Smooth muscle cell of the coronary artery (primary cell): ENCODE measurements around the gene CABP4. TPM values are rescaled to one million over a fixed set of nuclear protein-coding genes. Genes with fewer than 3 reads are reported as not detected.

Experiments used
- total RNA-seq: library from RNA; depleted of rRNA; stranded (reverse); fragments of >200 nt; gene quantifications from 2 replicates; pipeline ENCODE4 v1.2.3, GENCODE V29; 2014; ENCODE audit warnings: low replicate concordance

The CABP4 gene
- total RNA-seq, result not detected in 2 replicates

DNA sequence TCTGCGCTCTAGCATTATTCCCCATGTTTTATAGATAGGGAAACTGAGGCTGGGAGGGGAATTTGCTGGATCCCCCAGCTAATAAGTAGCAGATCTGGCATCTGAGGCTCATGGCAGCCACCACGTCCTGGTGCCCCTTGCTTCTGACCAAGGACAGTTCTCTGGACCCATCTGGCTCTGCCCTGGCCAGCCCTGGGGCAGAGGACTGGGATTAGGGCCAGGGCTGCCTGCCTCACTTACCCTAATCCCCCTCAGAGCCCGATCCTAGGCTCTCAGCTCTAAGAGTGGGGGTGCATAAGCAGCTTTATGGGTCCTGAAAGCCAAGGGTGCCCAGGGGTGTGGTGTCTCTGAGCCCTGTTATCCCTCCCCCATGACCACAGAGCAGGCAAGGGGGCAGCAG lies at the start of gene CABP4:
Gene CABP4, plus strand, starts transcription at position 301 of the 400 bp plus-strand sequence. Its CDS starts 70 bp downstream, at position 371.

DNA sequence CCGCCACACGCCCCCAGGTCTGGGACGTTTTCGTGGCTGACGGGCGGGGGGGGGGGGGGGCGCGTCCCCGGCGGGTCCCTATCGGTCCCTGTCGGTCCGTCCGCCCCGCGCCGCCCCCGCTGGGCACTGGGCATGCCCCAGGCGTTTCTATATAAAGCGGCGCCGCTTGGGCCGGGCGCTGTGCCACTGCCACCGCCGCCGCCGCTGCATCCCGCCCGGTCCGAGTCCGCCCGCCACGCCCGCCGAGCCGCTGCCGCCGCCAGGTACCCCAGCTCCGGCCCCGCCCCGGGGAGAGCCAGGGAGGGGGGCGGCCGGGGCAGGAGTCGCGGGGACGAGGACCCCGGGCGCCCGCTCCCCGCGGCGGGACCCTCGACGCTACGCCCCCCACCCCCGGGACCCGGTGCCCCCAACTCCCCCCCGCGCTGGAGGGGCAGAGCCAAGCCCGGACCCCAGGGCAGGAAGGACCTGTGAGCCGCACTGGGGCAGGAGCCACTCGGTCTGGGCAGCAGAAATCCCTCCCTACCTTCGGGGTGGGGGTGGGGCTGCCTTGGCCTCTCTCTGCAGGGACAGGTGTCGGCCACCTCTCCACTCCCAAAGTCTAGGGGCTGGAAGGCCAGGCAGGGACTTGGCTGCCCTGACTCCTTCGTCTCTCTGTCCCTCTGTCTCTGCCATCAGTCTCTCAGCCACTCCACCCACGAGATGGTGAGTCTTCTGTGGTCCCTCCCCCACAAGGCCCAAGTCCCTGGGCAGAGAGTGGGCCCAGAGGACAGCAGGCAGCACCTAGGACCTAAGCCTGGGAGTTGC lies 39.5 kb upstream of the CABP4 start, which contains the start of gene CARNS1:
Gene CARNS1, plus strand, starts transcription at position 178 of the 804 bp plus-strand sequence. Its CDS starts 522 bp downstream, at position 700.

DNA sequence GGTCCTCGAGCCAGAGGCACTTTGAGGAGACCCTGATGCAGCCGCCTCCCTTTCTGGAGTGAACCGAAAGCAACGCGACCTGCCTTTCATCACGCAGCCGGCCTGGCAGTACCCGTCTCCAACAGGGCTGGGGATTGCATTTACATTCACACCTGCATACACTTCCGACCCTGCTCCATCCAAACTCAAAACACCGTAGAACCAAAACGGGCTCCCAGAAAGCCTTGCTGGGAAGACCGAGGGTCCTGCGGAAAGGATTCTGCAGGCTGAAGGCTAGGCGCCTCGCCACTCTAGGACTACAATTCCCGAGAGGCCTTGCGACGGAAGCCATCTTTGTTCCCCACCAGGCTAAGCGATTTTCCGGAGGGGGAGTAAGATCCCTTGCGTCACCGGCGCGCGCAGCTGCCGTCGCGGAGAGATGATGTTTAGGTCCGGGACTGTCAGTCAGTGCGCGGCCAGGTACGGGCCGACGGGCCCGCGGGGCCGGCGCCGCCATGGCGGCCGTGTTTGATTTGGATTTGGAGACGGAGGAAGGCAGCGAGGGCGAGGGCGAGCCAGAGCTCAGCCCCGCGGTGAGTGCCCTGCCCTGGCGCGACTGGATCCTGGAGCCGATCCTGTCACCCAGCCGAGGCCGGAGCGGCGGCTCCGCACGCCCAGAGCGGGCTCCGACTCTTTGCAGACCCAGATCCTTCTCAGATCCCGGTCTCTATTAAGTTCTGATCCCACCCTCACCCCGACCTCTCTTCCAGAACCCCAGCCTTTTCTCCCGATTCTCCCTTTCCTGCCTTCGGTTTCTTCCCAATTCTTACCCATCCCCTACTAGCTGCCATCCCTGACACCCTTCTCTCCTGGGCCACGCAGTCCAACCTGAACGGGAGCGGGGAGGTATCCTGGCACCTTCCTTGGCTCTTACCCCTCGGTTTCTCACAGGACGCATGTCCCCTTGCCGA lies 26.8 kb upstream of the CABP4 start, which contains the start of gene RPS6KB2:
Gene RPS6KB2, plus strand, starts transcription at position 443 of the 950 bp plus-strand sequence. Its CDS starts 52 bp downstream, at position 495.

DNA sequence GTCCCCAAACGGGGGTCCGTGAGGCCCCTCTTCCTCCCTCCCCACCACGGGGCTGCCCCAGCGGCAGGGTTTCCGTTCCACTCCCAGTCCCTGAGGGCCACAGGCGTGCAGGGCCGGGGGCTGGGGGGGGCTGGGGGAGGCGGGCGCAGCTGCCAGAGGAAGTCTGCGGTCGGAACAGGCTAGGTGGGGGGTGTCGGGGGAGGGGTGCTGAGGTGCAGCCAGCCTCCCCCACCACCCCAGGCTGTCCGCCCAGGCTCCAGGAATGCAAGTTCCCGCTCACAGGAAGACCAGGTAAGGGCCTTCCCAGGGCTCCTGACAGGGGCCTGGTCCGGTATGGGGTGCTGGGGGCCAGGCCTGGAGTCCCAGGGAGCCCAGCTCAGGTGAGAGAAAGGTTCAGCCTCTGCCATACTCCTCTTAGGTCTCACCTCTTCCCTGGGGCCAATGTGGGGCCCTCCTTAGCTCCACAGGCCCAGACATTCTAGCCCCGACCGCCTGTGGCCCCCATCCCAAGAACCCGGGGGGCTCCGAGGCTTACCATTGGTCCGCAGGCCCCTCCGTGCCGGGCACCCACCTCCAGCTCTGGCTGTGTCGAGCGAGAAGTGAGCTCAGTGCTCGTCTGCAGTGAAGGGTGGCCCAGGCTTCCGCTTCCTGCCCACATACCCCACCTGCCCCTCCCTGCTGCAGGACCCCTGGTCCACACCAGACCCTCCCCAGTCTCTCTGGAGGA lies 17.9 kb upstream of the CABP4 start, which contains the start of gene PTPRCAP:
Gene PTPRCAP, minus strand, starts transcription at position 601 of the 727 bp plus-strand sequence. Its CDS starts 63 bp downstream, at position 538.

DNA sequence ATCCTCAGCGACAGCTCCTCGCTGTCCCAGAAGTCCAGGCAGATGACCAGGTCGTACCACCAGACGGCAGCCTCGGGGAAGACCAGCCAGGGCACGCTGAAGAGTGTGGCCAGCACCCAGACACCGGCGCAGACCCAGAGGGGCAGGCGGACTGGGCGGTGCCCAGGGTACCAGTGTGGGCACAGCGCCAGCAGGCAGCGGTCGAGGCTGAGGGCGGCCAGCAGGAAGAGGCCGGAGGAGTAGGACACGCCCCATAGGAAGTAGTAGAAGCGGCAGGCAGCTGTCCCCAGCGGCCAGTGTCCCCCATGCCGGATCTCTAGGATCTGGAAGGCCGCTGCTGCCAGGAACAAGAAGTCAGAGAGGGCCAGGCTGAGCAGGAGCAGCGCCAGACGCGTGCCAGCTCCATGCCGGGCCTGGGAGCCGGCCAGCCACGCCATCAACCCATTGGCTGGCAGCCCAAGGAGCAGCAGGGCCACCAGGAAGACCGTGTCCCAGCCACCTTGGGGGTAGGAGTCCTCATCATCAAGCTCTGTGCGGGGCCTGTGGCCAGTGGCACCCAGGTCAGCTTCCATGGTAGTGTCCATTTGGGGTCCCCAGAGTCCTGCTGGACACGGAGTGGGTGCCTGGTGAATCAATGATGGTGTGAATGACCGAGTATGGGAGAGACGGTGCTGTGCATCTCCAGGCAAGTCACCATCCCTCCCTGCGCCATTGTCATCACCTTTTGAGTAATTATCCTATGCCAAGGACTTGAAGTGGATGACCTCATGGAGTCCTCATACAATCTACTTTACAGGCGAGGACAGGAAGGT lies 2.8 kb upstream of the CABP4 start, which contains the start of gene GPR152:
Gene GPR152, minus strand, starts transcription at position 589 of the 812 bp plus-strand sequence. Its CDS starts 5 bp downstream, at position 584.

DNA sequence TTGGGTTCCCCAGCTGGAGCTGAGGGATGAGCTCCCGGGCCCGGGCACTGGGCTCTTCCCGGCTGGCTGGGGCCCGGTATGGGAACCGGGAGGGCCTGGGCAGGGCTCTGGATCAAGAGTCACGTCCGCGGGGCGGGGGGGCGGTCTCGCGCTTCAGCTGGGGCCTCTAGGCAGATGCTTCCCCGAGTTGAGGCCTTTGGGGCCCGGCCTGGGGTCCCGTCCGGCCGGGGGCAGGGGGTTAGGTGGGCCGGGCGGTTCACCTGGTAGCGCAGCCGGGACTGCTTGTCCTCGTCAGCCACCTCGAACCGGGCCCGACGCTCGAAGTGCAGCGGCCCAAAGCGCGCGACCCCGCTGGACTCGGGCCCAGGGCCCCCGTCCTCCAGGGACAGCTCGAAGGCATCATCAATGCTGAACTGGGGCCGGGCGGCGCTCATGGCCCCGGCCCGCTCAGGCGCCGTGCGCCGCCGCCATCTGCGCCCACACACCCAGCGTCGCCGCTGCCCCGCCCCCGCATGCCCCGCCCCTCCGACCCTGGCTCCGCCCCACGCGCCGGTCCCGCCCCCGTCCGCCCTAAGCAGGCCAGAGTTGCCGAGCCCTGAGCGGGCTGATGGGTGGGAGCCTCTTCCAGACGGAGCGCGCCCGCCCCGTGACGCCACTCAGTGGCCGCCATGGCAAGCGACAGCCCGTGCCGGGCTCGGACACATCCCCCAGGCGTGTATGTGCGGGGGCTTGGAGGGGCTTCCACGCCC lies 13.8 kb downstream of the CABP4 start, which contains the start of gene TMEM134:
Gene TMEM134, minus strand, starts transcription at position 493 of the 749 bp plus-strand sequence. Its CDS starts 59 bp downstream, at position 434.

DNA sequence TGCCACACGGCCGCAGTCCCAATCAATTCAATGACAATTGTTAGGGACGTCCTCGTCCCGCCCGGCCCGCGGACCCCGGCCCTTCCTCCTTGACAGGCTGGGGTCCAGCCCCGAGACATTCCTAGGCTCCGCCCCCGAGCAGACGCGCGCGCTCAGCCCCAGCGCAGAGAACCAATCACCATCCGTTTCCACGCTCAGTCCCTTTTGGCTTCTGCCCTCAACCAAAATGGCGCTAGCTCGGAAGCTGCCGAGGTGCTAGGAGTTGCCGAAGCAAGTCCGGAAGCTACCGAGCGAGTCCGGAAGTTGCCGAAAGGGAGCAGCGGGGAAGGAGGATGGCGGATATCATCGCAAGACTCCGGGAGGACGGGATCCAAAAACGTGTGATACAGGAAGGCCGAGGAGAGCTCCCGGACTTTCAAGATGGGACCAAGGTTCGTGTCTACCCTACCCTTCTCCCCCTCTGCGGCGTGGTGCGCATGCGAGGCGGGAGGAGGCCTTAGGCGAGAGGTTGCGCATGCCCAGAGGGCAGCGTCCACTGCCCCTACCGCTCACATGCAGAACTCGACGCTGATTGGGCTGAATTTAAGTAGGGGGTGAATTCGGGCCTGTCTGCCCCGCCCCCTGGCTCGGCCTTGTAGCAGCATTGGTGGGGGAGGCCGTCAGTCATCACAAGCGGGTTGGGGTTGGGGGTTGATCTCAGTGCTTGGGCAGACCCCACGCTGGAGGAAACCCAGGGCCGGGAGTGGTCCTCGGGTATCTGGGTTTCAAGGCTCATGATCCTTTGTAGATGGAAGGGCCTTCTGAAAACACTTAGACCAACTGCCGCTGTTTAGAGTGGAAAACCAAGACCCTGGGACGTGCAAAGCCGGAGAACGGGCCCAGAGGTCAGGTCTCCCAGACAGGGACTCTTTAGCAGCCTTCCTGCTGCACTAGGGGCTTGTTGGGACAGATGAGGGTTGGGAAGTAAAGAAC lies 28.0 kb downstream of the CABP4 start, which contains the start of gene AIP:
Gene AIP, plus strand, starts transcription at position 200 of the 972 bp plus-strand sequence. Its CDS starts 133 bp downstream, at position 333.

DNA sequence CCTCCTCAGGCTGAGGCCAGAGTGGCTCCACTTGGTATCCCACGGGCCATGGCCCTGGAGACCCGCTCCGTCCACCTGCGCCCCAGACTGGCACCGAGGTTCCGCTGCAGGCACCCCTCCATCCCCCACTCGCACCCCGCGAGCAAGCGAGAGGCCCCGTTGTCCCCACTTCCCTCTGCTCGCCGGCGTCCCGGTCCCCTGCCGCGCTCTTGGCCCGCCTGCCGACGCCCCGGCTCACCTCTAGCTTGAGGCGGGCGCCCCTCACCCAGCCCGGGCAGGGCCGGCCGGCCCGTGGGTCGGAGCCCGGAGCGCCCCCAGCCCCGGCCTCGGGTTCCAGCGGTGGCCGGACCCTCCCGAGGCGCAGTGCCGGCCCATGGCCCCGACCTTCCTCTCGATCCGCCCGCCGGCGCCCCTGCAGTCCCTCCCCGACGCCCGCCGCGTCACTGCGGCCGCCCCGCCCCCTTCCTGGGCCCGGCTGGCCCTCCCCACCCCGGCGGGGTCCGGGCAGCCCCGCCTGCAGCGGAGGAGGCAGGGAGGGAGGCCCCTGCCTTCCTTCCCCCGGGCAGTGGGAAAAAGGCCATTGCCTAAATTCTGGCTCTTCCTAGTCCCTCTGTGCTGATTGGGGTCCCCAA lies 49.9 kb downstream of the CABP4 start, which contains the start of gene PITPNM1:
Gene PITPNM1, minus strand, starts transcription at position 414 of the 632 bp plus-strand sequence. CDS start 1,183 bp downstream, outside the sequence.

DNA sequence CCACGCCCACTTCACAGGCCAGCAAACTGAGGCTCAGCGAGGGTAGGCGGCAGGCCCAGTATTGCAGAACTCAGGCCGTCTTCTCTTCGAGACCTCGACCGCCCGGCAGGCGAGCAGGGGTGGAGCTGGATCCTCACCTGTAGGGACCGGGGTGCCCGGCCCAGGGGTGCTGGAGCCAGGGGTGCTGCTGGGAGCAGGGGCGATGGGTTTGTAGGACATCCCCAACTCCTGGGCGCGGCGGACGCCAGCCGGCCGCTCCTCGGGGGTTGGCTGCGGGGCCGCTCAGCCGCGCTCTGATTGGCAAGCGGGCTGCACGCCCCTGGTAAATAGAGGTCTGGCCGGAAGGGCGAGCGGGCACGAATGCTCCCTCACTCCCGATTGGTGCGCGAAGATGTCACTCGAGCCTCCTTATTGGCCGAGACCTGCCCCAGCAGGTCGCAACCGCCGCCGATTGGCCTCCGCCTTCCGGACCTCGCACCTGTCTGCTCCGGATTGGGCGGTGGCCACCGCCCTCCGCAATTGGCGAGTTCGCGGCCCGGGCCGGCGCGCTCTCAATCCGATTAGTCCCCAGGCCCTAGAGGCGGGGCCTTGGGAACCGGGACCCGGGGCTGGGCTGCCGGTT lies 52.8 kb downstream of the CABP4 start, which contains the start of gene CDK2AP2:
Gene CDK2AP2, minus strand, starts transcription at position 299 of the 622 bp plus-strand sequence. Its CDS starts 80 bp downstream, at position 219.

Other genes starting within 250 kb of the CABP4 start
- gene GRK2, start 188.9 kb upstream of the CABP4 start, total RNA-seq, result 20.2 and 31.6 TPM in 2 replicates
- 32.9 and 34.9 TPM in 2 replicates for gene ANKRD13D, start 166.1 kb upstream of the CABP4 start, total RNA-seq
- 8.1 and 10.2 TPM in 2 replicates for gene SSH3, start 151.8 kb upstream of the CABP4 start, total RNA-seq
- gene POLD4, start 101.8 kb upstream of the CABP4 start, total RNA-seq, result 24.2 and 71.2 TPM in 2 replicates
- gene CLCF1, start 81.8 kb upstream of the CABP4 start, total RNA-seq, result 1.8 and 3.9 TPM in 2 replicates
- 4.1 and 4.8 TPM in 2 replicates for gene RAD9A, start 63.4 kb upstream of the CABP4 start, total RNA-seq
- gene PPP1CA, start 53.5 kb upstream of the CABP4 start, total RNA-seq, result 81.6 and 202 TPM in 2 replicates
- not detected in 2 replicates for gene TBC1D10C, start 51.3 kb upstream of the CABP4 start, total RNA-seq
- gene CARNS1, start 39.7 kb upstream of the CABP4 start, total RNA-seq, result under 0.01 and 0.30 TPM in 2 replicates
- gene RPS6KB2, start 26.9 kb upstream of the CABP4 start, total RNA-seq, result 24.3 and 55.9 TPM in 2 replicates
- gene PTPRCAP, start 17.7 kb upstream of the CABP4 start, total RNA-seq, result 0.23 and 0.30 TPM in 2 replicates
- gene CORO1B, start 11.9 kb upstream of the CABP4 start, total RNA-seq, result 147 and 225 TPM in 2 replicates
- not detected in 2 replicates for gene GPR152, start 2.6 kb upstream of the CABP4 start, total RNA-seq
- 4.1 and 24.4 TPM in 2 replicates for gene TMEM134, start 13.9 kb downstream of the CABP4 start, total RNA-seq
- 128 and 227 TPM in 2 replicates for gene AIP, start 27.7 kb downstream of the CABP4 start, total RNA-seq
- 26.0 and 28.7 TPM in 2 replicates for gene PITPNM1, start 50.0 kb downstream of the CABP4 start, total RNA-seq
- 2.8 and 16.2 TPM in 2 replicates for gene CDK2AP2, start 52.8 kb downstream of the CABP4 start, total RNA-seq
- gene CABP2, start 68.1 kb downstream of the CABP4 start, total RNA-seq, result not detected in 2 replicates
- 443 and 1,598 TPM in 2 replicates for gene GSTP1, start 128.5 kb downstream of the CABP4 start, total RNA-seq
- gene NDUFV1, start 151.6 kb downstream of the CABP4 start, total RNA-seq, result 201 and 458 TPM in 2 replicates
- gene NUDT8, start 174.6 kb downstream of the CABP4 start, total RNA-seq, result 3.6 and 4.4 TPM in 2 replicates
- gene TBX10, start 184.4 kb downstream of the CABP4 start, total RNA-seq, result not detected in 2 replicates
- gene ACY3, start 195.4 kb downstream of the CABP4 start, total RNA-seq, result not detected in 2 replicates
- not detected in 2 replicates for gene ALDH3B2, start 219.3 kb downstream of the CABP4 start, total RNA-seq